H9 (cell line): ENCODE results near the gene PPP1R7. TPM values are rescaled to one million over a fixed set of nuclear protein-coding genes. Genes with fewer than 3 reads are reported as not detected.

Experiments
- DNase-seq: peaks from one replicate; pipeline ENCODE4 v3.0.0-alpha.2; 2017
- H2AFZ ChIP-seq: one replicate; pipeline ENCODE4 v1.6.1; 2013; ENCODE audit warnings: mild to moderate bottlenecking, low read length, control low read depth, moderate library complexity
- H2AK5ac ChIP-seq: 2 replicates; pipeline ENCODE4 v1.6.1; 2013; ENCODE audit warnings: low read length, control low read depth, mixed read lengths; ENCODE audit not compliant: insufficient read length
- H2BK120ac ChIP-seq: one replicate; pipeline ENCODE4 v1.6.1; 2013; ENCODE audit warnings: low read depth, mild to moderate bottlenecking, low read length, control low read depth, inconsistent platforms; ENCODE audit not compliant: poor library complexity, severe bottlenecking
- H2BK12ac ChIP-seq: 2 replicates; pipeline ENCODE4 v1.6.1; 2013; ENCODE audit warnings: low read length, control low read depth, mixed read lengths, low read depth; ENCODE audit not compliant: insufficient read length
- H2BK15ac ChIP-seq: 2 replicates; pipeline ENCODE4 v1.6.1; 2013; ENCODE audit warnings: low read depth, low read length, control low read depth
- H2BK20ac ChIP-seq: one replicate; pipeline ENCODE4 v1.6.1; 2013; ENCODE audit warnings: low read depth, mild to moderate bottlenecking, low read length, control low read depth, inconsistent platforms; ENCODE audit not compliant: poor library complexity, severe bottlenecking
- H2BK5ac ChIP-seq: 2 replicates; pipeline ENCODE4 v1.6.1; 2013; ENCODE audit warnings: low read length, control low read depth, mixed read lengths; ENCODE audit not compliant: insufficient read length
- H3K14ac ChIP-seq: 2 replicates; pipeline ENCODE4 v1.6.1; 2013; ENCODE audit warnings: low read length, control low read depth; ENCODE audit not compliant: insufficient read depth
- H3K18ac ChIP-seq: 2 replicates; pipeline ENCODE4 v1.6.1; 2013; ENCODE audit warnings: low read depth, mild to moderate bottlenecking, mixed read lengths, low read length, control low read depth; ENCODE audit not compliant: insufficient read length
- H3K23ac ChIP-seq: 2 replicates; pipeline ENCODE4 v1.6.1; 2013; ENCODE audit warnings: low read length, control low read depth, mixed read lengths, low read depth; ENCODE audit not compliant: insufficient read length
- H3K23me2 ChIP-seq: 2 replicates; pipeline ENCODE4 v1.6.1; 2013; ENCODE audit warnings: low read depth, mild to moderate bottlenecking, mixed read lengths, low read length, control low read depth; ENCODE audit not compliant: insufficient read length, poor library complexity, severe bottlenecking
- H3K27ac ChIP-seq: 2 replicates; pipeline ENCODE4 v1.5.1; 2013; ENCODE audit warnings: low read length, control low read depth, mixed read lengths, low read depth; ENCODE audit not compliant: insufficient read length
- H3K27me3 ChIP-seq: 2 replicates; pipeline ENCODE4 v1.6.1; 2013; ENCODE audit warnings: low read length, control low read depth, inconsistent platforms; ENCODE audit not compliant: insufficient read depth
- H3K4ac ChIP-seq: 2 replicates; pipeline ENCODE4 v1.6.1; 2013; ENCODE audit warnings: low read depth, mild to moderate bottlenecking, control low read depth, inconsistent platforms, low read length, moderate library complexity
- H3K4me1 ChIP-seq: 2 replicates; pipeline ENCODE4 v1.6.1; 2013; ENCODE audit warnings: low read length, control low read depth, inconsistent platforms; ENCODE audit not compliant: insufficient read depth
- H3K4me2 ChIP-seq: 2 replicates; pipeline ENCODE4 v1.6.1; 2013; ENCODE audit warnings: low read length, control low read depth, mixed read lengths; ENCODE audit not compliant: insufficient read length, insufficient read depth
- H3K56ac ChIP-seq: 2 replicates; pipeline ENCODE4 v1.6.1; 2013; ENCODE audit warnings: low read depth, mild to moderate bottlenecking, mixed read lengths, low read length, control low read depth; ENCODE audit not compliant: insufficient read length
- H3K79me1 ChIP-seq: 2 replicates; pipeline ENCODE4 v1.6.1; 2013; ENCODE audit warnings: low read depth, mild to moderate bottlenecking, moderate library complexity, low read length, control low read depth, inconsistent platforms; ENCODE audit not compliant: insufficient read depth, poor library complexity, severe bottlenecking
- H3K79me2 ChIP-seq: 2 replicates; pipeline ENCODE4 v1.6.1; 2013; ENCODE audit warnings: low read length, control low read depth, inconsistent platforms; ENCODE audit not compliant: insufficient read depth
- H3K9ac ChIP-seq: 2 replicates; pipeline ENCODE4 v1.6.1; 2013; ENCODE audit warnings: low read length, control low read depth, mixed read lengths; ENCODE audit not compliant: insufficient read length; ENCODE audit errors: extremely low read depth
- H3K9me3 ChIP-seq: one replicate; pipeline ENCODE4 v1.6.1; 2013; ENCODE audit warnings: low read depth, low read length, inconsistent platforms; ENCODE audit not compliant: control insufficient read depth
- H3T11ph ChIP-seq: one replicate; pipeline ENCODE4 v1.6.1; 2013; ENCODE audit warnings: mild to moderate bottlenecking, low read length, control low read depth, inconsistent platforms
- H4K20me1 ChIP-seq: one replicate; pipeline ENCODE4 v1.6.1; 2013; ENCODE audit not compliant: control insufficient read depth, insufficient read length, insufficient read depth
- H4K5ac ChIP-seq: 2 replicates; pipeline ENCODE4 v1.6.1; 2013; ENCODE audit warnings: low read depth, mild to moderate bottlenecking, mixed read lengths, low read length, control low read depth; ENCODE audit not compliant: insufficient read length
- H4K8ac ChIP-seq: replicated peaks from 2 replicates; pipeline ENCODE4 v1.6.1; 2013; ENCODE audit warnings: low read length, control low read depth, mixed read lengths, low read depth; ENCODE audit not compliant: insufficient read length
- H4K91ac ChIP-seq: 2 replicates; pipeline ENCODE4 v1.6.1; 2013; ENCODE audit warnings: low read depth, mild to moderate bottlenecking, moderate library complexity, mixed read lengths, low read length, control low read depth; ENCODE audit not compliant: insufficient read length
- H3K27ac Mint-ChIP-seq, 3 experiments: 2 replicates in 2 of 3; 3 replicates in 1 of 3; pipeline ENCODE4 v1.8.0; 2020 to 2021; ENCODE audit warnings: mixed read lengths in 3 of 3, mild to moderate bottlenecking in 1 of 3, moderate library complexity in 1 of 3
- H3K27me3 Mint-ChIP-seq: 2 replicates; pipeline ENCODE4 v1.8.0; 2021; ENCODE audit warnings: low read depth, mild to moderate bottlenecking, moderate library complexity, mixed read lengths
- H3K36me3 Mint-ChIP-seq, 3 experiments: 2 replicates in 2 of 3; 3 replicates in 1 of 3; pipeline ENCODE4 v1.8.0; 2020 to 2021; ENCODE audit warnings: low read depth in 3 of 3, mixed read lengths in 3 of 3; ENCODE audit not compliant: insufficient read depth in 1 of 3
- H3K4me1 Mint-ChIP-seq, 2 experiments: 2 replicates each; pipeline ENCODE4 v1.8.0; 2020; ENCODE audit warnings: mixed read lengths in 2 of 2
- H3K4me3 Mint-ChIP-seq, 2 experiments: 2 replicates in 1 of 2; 3 replicates in 1 of 2; pipeline ENCODE4 v1.8.0; 2020 to 2021; ENCODE audit warnings: mild to moderate bottlenecking in 2 of 2, mixed read lengths in 2 of 2, moderate library complexity in 1 of 2
- H3K9me3 Mint-ChIP-seq, 2 experiments: 2 replicates in 1 of 2; 3 replicates in 1 of 2; pipeline ENCODE4 v1.8.0; 2020; ENCODE audit warnings: mild to moderate bottlenecking in 2 of 2, mixed read lengths in 2 of 2, moderate library complexity in 1 of 2
- WGBS: extraction: QIAGEN DNeasy Blood & Tissue Kit; methylation state at CpG from one replicate; pipeline ENCODE4 v1.1.7; 2013; ENCODE audit warnings: missing lambda C conversion rate, low lambda C conversion rate, mixed read lengths; ENCODE audit not compliant: insufficient read length; ENCODE audit errors: extremely low coverage; 5-methylcytosine and 5-hydroxymethylcytosine counted together
- total RNA-seq: library from RNA; stranded (reverse); gene quantifications from 2 replicates; pipeline ENCODE4 v1.2.1, GENCODE V29; 2021
- TF ChIP-seq, protein P1 (sequence below): fragments of 200-600 bp; sonication (generic); conservative IDR thresholded peaks from 3 replicates; pipeline ENCODE4 v1.8.0; 2021; ENCODE audit warnings: antibody characterized with exemption, mild to moderate bottlenecking

PPP1R7 gene
- total RNA-seq, 1 experiment from 2014 or later, result 60.2 TPM

- no peak overlapping the region for H2BK5ac ChIP-seq
- no peak overlapping the region for H2AFZ ChIP-seq
- no peaks in the 10 kb centered on the region for H4K20me1 ChIP-seq
- H3K18ac ChIP-seq, result no peak overlapping the region
- Mint-ChIP-seq H3K27ac (no peak overlapping the region; a peak in 1 of 7 replicates), H3K4me1 (no peaks in the 10 kb centered on the region), H3K4me3 (no peak overlapping the region), H3K36me3 (peaks cover 28 to 37% (median 29%) of the 10 kb centered on the region in 3 experiments), H3K27me3 (no peaks in the 10 kb centered on the region), H3K9me3 (peaks cover 10 to 13% of the 10 kb centered on the region in 2 experiments; a peak in 4 of 5 replicates)
- H3K9ac ChIP-seq, result no peak overlapping the region
- H3K56ac ChIP-seq, result no peak overlapping the region
- no peak overlapping the region for H3K23ac ChIP-seq
- H3K27me3 ChIP-seq, result no peaks in the 10 kb centered on the region
- H4K91ac ChIP-seq, result no peak overlapping the region
- no peak overlapping the region for H3K14ac ChIP-seq
- H3K27ac ChIP-seq, result no peak overlapping the region
- no peaks in the 10 kb centered on the region for H3K9me3 ChIP-seq
- no peaks in the 10 kb centered on the region for H3K4me1 ChIP-seq
- no peak overlapping the region for H3K4me2 ChIP-seq
- no peaks in the 10 kb centered on the region for H3K79me2 ChIP-seq
- H2AK5ac ChIP-seq, result no peak overlapping the region
- TF ChIP-seq, protein P1, sequence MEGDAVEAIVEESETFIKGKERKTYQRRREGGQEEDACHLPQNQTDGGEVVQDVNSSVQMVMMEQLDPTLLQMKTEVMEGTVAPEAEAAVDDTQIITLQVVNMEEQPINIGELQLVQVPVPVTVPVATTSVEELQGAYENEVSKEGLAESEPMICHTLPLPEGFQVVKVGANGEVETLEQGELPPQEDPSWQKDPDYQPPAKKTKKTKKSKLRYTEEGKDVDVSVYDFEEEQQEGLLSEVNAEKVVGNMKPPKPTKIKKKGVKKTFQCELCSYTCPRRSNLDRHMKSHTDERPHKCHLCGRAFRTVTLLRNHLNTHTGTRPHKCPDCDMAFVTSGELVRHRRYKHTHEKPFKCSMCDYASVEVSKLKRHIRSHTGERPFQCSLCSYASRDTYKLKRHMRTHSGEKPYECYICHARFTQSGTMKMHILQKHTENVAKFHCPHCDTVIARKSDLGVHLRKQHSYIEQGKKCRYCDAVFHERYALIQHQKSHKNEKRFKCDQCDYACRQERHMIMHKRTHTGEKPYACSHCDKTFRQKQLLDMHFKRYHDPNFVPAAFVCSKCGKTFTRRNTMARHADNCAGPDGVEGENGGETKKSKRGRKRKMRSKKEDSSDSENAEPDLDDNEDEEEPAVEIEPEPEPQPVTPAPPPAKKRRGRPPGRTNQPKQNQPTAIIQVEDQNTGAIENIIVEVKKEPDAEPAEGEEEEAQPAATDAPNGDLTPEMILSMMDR, result no peak
- H4K5ac ChIP-seq, result no peak overlapping the region
- H3T11ph ChIP-seq, result no peak overlapping the region
- no peaks in the 10 kb centered on the region for H3K79me1 ChIP-seq
- H2BK120ac ChIP-seq, result no peak overlapping the region
- no peaks in the 10 kb centered on the region for H3K23me2 ChIP-seq
- H4K8ac ChIP-seq, result no peak overlapping the region
- H2BK15ac ChIP-seq, result no peak overlapping the region
- H3K4ac ChIP-seq, result no peak overlapping the region
- H2BK12ac ChIP-seq, result no peak overlapping the region
- no peak for DNase-seq
- H2BK20ac ChIP-seq, result no peak overlapping the region
- WGBS, result no CpG with 5 or more reads among the region's 2 CpGs
Measured at GRCh38 chr2:241173557-241173956, 23.3 kb downstream of the PPP1R7 start.
